SU-DHL-6 (cell line): Measurements from ENCODE around the gene SMURF1.

Experiments used
- EZH2phosphoT487 ChIP-seq: fragments of 200-600 bp; sonication (generic), shearing (Covaris generic); conservative IDR thresholded peaks from 2 replicates; pipeline ENCODE4 v1.6.1; 2018; ENCODE audit warnings: mild to moderate bottlenecking, antibody characterized with exemption, low read length, moderate library complexity, mixed read lengths
- TF ChIP-seq, protein P1 (sequence below): fragments of 200-600 bp; sonication (generic); IDR thresholded peaks from one replicate; pipeline ENCODE4 v1.5.1; 2017; ENCODE audit warnings: antibody characterized with exemption, mild to moderate bottlenecking, low read length, moderate library complexity; ENCODE audit not compliant: insufficient read depth, poor library complexity, severe bottlenecking

GRCh38 chr7:99098286-99098823, 45.6 kb downstream of the SMURF1 start:
- TF ChIP-seq EZH2phosphoT487 = no peak
- TF ChIP-seq, protein P1, sequence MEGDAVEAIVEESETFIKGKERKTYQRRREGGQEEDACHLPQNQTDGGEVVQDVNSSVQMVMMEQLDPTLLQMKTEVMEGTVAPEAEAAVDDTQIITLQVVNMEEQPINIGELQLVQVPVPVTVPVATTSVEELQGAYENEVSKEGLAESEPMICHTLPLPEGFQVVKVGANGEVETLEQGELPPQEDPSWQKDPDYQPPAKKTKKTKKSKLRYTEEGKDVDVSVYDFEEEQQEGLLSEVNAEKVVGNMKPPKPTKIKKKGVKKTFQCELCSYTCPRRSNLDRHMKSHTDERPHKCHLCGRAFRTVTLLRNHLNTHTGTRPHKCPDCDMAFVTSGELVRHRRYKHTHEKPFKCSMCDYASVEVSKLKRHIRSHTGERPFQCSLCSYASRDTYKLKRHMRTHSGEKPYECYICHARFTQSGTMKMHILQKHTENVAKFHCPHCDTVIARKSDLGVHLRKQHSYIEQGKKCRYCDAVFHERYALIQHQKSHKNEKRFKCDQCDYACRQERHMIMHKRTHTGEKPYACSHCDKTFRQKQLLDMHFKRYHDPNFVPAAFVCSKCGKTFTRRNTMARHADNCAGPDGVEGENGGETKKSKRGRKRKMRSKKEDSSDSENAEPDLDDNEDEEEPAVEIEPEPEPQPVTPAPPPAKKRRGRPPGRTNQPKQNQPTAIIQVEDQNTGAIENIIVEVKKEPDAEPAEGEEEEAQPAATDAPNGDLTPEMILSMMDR = no peak
